AG04450 (cell line): ENCODE data around the gene TGFBR3L. TPM values are rescaled to one million over a fixed set of nuclear protein-coding genes. Genes with fewer than 3 reads are reported as not detected.

Source experiments
- CTCF ChIA-PET: fragments of 300-600, 350-600 bp; formaldehyde crosslinking; extraction: SDS; loops from one replicate; lab custom pipeline; 2022; ENCODE audit warnings: antibody characterized with exemption, inconsistent platforms; lab: Charles Lee
- POLR2A ChIA-PET: fragments of 350-600 bp; formaldehyde crosslinking; extraction: SDS; loops from one replicate; lab custom pipeline; 2021; ENCODE audit warnings: antibody characterized with exemption, inconsistent platforms; lab: Yijun Ruan, JAX
- DNase-seq: peaks from one replicate; pipeline ENCODE4 v3.0.0-alpha.2; 2011; ENCODE audit warnings: low read depth, low spot score
- H3K27ac ChIP-seq: one replicate; pipeline ENCODE4 v1.5.1; 2012; ENCODE audit warnings: low read depth, low read length, control low read depth
- H3K27me3 ChIP-seq: one replicate; pipeline ENCODE4 v1.6.0; 2012; ENCODE audit warnings: low read length; ENCODE audit not compliant: control insufficient read depth, insufficient read depth
- H3K4me3 ChIP-seq: 2 replicates; pipeline ENCODE4 v1.5.1; 2011; ENCODE audit warnings: mild to moderate bottlenecking, low read depth, low read length, control low read depth
- H3K9me3 ChIP-seq: 2 replicates; pipeline ENCODE4 v1.5.1; 2012; ENCODE audit warnings: low read length; ENCODE audit not compliant: control insufficient read depth, insufficient read depth
- CTCF ChIP-seq: IDR thresholded peaks from 2 replicates; pipeline ENCODE4 v1.5.1; 2011; ENCODE audit warnings: low read depth, low read length, control low read depth, inconsistent platforms
- polyA plus RNA-seq: library from polyadenylated mRNA; depleted of rRNA; stranded (reverse); fragments of >200 nt; gene quantifications from 2 replicates; pipeline ENCODE4 v1.2.3, GENCODE V29; 2011

TGFBR3L gene
- polyA plus RNA-seq, 1 experiment = not detected

GRCh38 chr19:7961920-7962626 is 47.4 kb downstream of the TGFBR3L start:
- POLR2A ChIA-PET = no interaction called here
- TF ChIP-seq CTCF = no peak
- H3K27ac ChIP-seq = no peak overlapping the region
- DNase-seq = no peak
- no peaks in the 10 kb centered on the region; the same call in 1 of the 2 replicates for H3K9me3 ChIP-seq
- CTCF ChIA-PET = interaction anchor here (1.1 kb wide), 1 partner anchor 19 kb away, joined by 4 read pairs; the partner anchor contains the start of gene TIMM44
- H3K27me3 ChIP-seq = no peaks in the 10 kb centered on the region
- H3K4me3 ChIP-seq = no peak overlapping the region

- TF ChIP-seq CTCF = no peak
- H3K4me3 ChIP-seq = no peak overlapping the region
- CTCF ChIA-PET = interaction anchor here (1.1 kb wide), 1 partner anchor 19 kb away, joined by 4 read pairs; the partner anchor contains the start of gene TIMM44
- POLR2A ChIA-PET = no interaction called here
- no peak for DNase-seq
- H3K27ac ChIP-seq = no peak overlapping the region
- no peaks in the 10 kb centered on the region for H3K27me3 ChIP-seq
- H3K9me3 ChIP-seq = no peaks in the 10 kb centered on the region; the same call in 1 of the 2 replicates
Observed at GRCh38 chr19:7962644-7963268, 48.1 kb downstream of the TGFBR3L start.

GRCh38 chr19:7963566-7963965 is 48.9 kb downstream of the TGFBR3L start:
- CTCF ChIA-PET = no interaction called here
- no peak overlapping the region for H3K4me3 ChIP-seq
- POLR2A ChIA-PET = no interaction called here
- no peaks in the 10 kb centered on the region for H3K27me3 ChIP-seq
- no peak overlapping the region for H3K27ac ChIP-seq
- DNase-seq = no peak
- no peak for TF ChIP-seq CTCF
- no peaks in the 10 kb centered on the region; the same call in 1 of the 2 replicates for H3K9me3 ChIP-seq

- DNase-seq = no peak
- H3K27ac ChIP-seq = no peak overlapping the region
- ChIA-PET CTCF (interaction anchor here (1.1 to 1.8 kb wide), 2 partner anchors 21 to 37 kb away, joined by 5 to 8 read pairs; no protein-coding TSS in a partner anchor), POLR2A (no interaction called here)
- H3K4me3 ChIP-seq = no peak overlapping the region
- no peaks in the 10 kb centered on the region for H3K27me3 ChIP-seq
- no peak for TF ChIP-seq CTCF
- H3K9me3 ChIP-seq = no peaks in the 10 kb centered on the region; the same call in 1 of the 2 replicates
Observed at GRCh38 chr19:7965259-7965841, 50.7 kb downstream of the TGFBR3L start.
